Measurements from ENCODE around the gene RAB6B.
A peak's percentile ranks its signal among the peaks of the same experiment; 100 is the strongest.

RAB6B gene

GRCh38 chr3:133931084-133931483 is 35.4 kb upstream of the RAB6B start:
- DNase-seq (ENCODE audit: low spot score), result no peak

- peak; percentile 48 for DNase-seq (ENCODE audit: low spot score)
These were observed 34.8 kb upstream of the RAB6B start for GRCh38 chr3:133930341-133930933.

GRCh38 chr3:133928903-133929607 is 33.4 kb upstream of the RAB6B start:
- no peak for DNase-seq (ENCODE audit: low spot score)

GRCh38 chr3:133928136-133928893 is 32.6 kb upstream of the RAB6B start:
- no peak for DNase-seq (ENCODE audit: low spot score)

GRCh38 chr3:133927540-133928066 is 31.9 kb upstream of the RAB6B start:
- DNase-seq (ENCODE audit: low spot score), result peak; percentile 24

GRCh38 chr3:133926736-133927539 is 31.3 kb upstream of the RAB6B start:
- peak; percentile 32 for DNase-seq (ENCODE audit: low spot score)

GRCh38 chr3:133925960-133926735 is 30.5 kb upstream of the RAB6B start:
- DNase-seq (ENCODE audit: low spot score), result no peak

GRCh38 chr3:133924041-133924440 is 28.4 kb upstream of the RAB6B start:
- DNase-seq (ENCODE audit: low spot score), result no peak

GRCh38 chr3:133921592-133921991 is 25.9 kb upstream of the RAB6B start:
- DNase-seq (ENCODE audit: low spot score), result no peak

GRCh38 chr3:133917144-133917543 is 21.5 kb upstream of the RAB6B start:
- DNase-seq (ENCODE audit: low spot score), result no peak

- no peak for DNase-seq (ENCODE audit: low spot score)
These were observed 20.3 kb upstream of the RAB6B start for GRCh38 chr3:133915685-133916658.

GRCh38 chr3:133914839-133915600 is 19.3 kb upstream of the RAB6B start:
- DNase-seq (ENCODE audit: low spot score), result no peak

GRCh38 chr3:133910422-133910821 is 14.7 kb upstream of the RAB6B start:
- DNase-seq (ENCODE audit: low spot score), result no peak

GRCh38 chr3:133905376-133905775 is 9.7 kb upstream of the RAB6B start:
- no peak for DNase-seq (ENCODE audit: low spot score)

- no peak for DNase-seq (ENCODE audit: low spot score)
These were observed 6.2 kb upstream of the RAB6B start for GRCh38 chr3:133901847-133902246.

GRCh38 chr3:133901083-133901482 is 5.4 kb upstream of the RAB6B start:
- DNase-seq (ENCODE audit: low spot score), result no peak

- DNase-seq (ENCODE audit: low spot score), result no peak
These were observed 3.6 kb upstream of the RAB6B start for GRCh38 chr3:133899311-133899710.

GRCh38 chr3:133897547-133897946 is 1.9 kb upstream of the RAB6B start:
- DNase-seq (ENCODE audit: low spot score), result no peak
